Mesenchymal stem cell (in vitro differentiated cells and primary cell): Measurements from ENCODE around the gene RBPJL.

Experiments used
- DNase-seq: peaks from one replicate; pipeline ENCODE4 v3.0.0-alpha.2; 2013
- H2AFZ ChIP-seq: one replicate; pipeline ENCODE4 v1.6.1; 2013; ENCODE audit warnings: low read depth, mild to moderate bottlenecking, control low read depth, inconsistent platforms, low read length, moderate library complexity
- H2AK5ac ChIP-seq: 2 replicates; pipeline ENCODE4 v1.6.1; 2013; ENCODE audit warnings: low read length, moderate library complexity, mild to moderate bottlenecking, inconsistent platforms; ENCODE audit not compliant: severe bottlenecking
- H2BK120ac ChIP-seq: one replicate; pipeline ENCODE4 v1.6.1; 2013; ENCODE audit warnings: low read depth, mild to moderate bottlenecking, inconsistent platforms, low read length, moderate library complexity
- H2BK12ac ChIP-seq, 2 experiments: one replicate each; pipeline ENCODE4 v1.6.1; 2013; ENCODE audit warnings: inconsistent platforms in 2 of 2, low read length in 2 of 2, mild to moderate bottlenecking in 2 of 2, moderate library complexity in 2 of 2, control low read depth in 1 of 2
- H2BK15ac ChIP-seq: one replicate; pipeline ENCODE4 v1.6.1; 2013; ENCODE audit warnings: mild to moderate bottlenecking, low read depth, inconsistent platforms; ENCODE audit not compliant: poor library complexity, severe bottlenecking
- H2BK5ac ChIP-seq: 2 replicates; pipeline ENCODE4 v1.6.1; 2013; ENCODE audit warnings: low read depth, mild to moderate bottlenecking, low read length, control low read depth, inconsistent platforms; ENCODE audit not compliant: poor library complexity, severe bottlenecking
- H3K14ac ChIP-seq, 2 experiments: one replicate each; pipeline ENCODE4 v1.6.1; 2013; ENCODE audit warnings: inconsistent platforms in 2 of 2, low read length in 2 of 2, control low read depth in 1 of 2, mild to moderate bottlenecking in 1 of 2, moderate library complexity in 1 of 2
- H3K18ac ChIP-seq, 2 experiments: one replicate each; pipeline ENCODE4 v1.6.1; 2013; ENCODE audit warnings: inconsistent platforms in 2 of 2, low read length in 2 of 2, control low read depth in 1 of 2, low read depth in 1 of 2, mild to moderate bottlenecking in 1 of 2
- H3K23ac ChIP-seq, 2 experiments: one replicate each; pipeline ENCODE4 v1.6.1; 2013; ENCODE audit warnings: inconsistent platforms in 2 of 2, low read length in 2 of 2, mild to moderate bottlenecking in 2 of 2, moderate library complexity in 2 of 2, control low read depth in 1 of 2
- H3K27ac ChIP-seq: 2 replicates; pipeline ENCODE4 v1.5.1; 2013; ENCODE audit warnings: mild to moderate bottlenecking, moderate library complexity, low read length, control low read depth, inconsistent platforms; ENCODE audit not compliant: poor library complexity, severe bottlenecking
- H3K27me3 ChIP-seq, 2 experiments: 2 replicates each; pipeline versions ENCODE4 v1.6.1 to v1.7.0; 2013; ENCODE audit warnings: low read length in 2 of 2, mild to moderate bottlenecking in 2 of 2, moderate library complexity in 2 of 2, control low read depth in 1 of 2, inconsistent platforms in 1 of 2; ENCODE audit not compliant: control insufficient read depth in 1 of 2, insufficient read depth in 1 of 2
- H3K36me3 ChIP-seq, 2 experiments: 2 replicates each; pipeline versions ENCODE4 v1.6.1 to v1.7.0; 2013; ENCODE audit warnings: low read length in 2 of 2, control low read depth in 1 of 2, inconsistent platforms in 1 of 2, low read depth in 1 of 2, mild to moderate bottlenecking in 1 of 2; ENCODE audit not compliant: insufficient read depth in 2 of 2, control insufficient read depth in 1 of 2
- H3K4ac ChIP-seq, 2 experiments: one replicate each; pipeline ENCODE4 v1.6.1; 2013; ENCODE audit warnings: inconsistent platforms in 2 of 2, low read length in 2 of 2, mild to moderate bottlenecking in 2 of 2, moderate library complexity in 2 of 2, control low read depth in 1 of 2, low read depth in 1 of 2
- H3K4me1 ChIP-seq: 2 replicates; pipeline ENCODE4 v1.6.1; 2013; ENCODE audit warnings: low read depth, low read length, control low read depth; ENCODE audit not compliant: control insufficient read depth, insufficient read depth
- H3K4me2 ChIP-seq: 2 replicates; pipeline ENCODE4 v1.6.1; 2013; ENCODE audit warnings: low read length, mild to moderate bottlenecking, inconsistent platforms; ENCODE audit not compliant: poor library complexity, severe bottlenecking
- H3K4me3 ChIP-seq, 2 experiments: 2 replicates each; pipeline versions ENCODE4 v1.5.1 to v1.7.0; 2013; ENCODE audit warnings: low read length in 2 of 2, mild to moderate bottlenecking in 2 of 2, control low read depth in 1 of 2, low read depth in 1 of 2; ENCODE audit not compliant: insufficient read depth in 1 of 2
- H3K79me1 ChIP-seq: replicated peaks from 2 replicates; pipeline ENCODE4 v1.6.1; 2013; ENCODE audit warnings: mild to moderate bottlenecking, control low read depth, low read length, inconsistent platforms; ENCODE audit not compliant: poor library complexity, severe bottlenecking
- H3K9ac ChIP-seq: 2 replicates; pipeline ENCODE4 v1.7.0; 2013; ENCODE audit warnings: mild to moderate bottlenecking, low read length, moderate library complexity
- H3K9me3 ChIP-seq: 2 replicates; pipeline ENCODE4 v1.7.0; 2013; ENCODE audit warnings: mild to moderate bottlenecking, low read length; ENCODE audit not compliant: control insufficient read depth
- H4K8ac ChIP-seq: one replicate; pipeline ENCODE4 v1.6.1; 2013; ENCODE audit warnings: inconsistent platforms, mild to moderate bottlenecking, low read length, moderate library complexity
- H4K91ac ChIP-seq: one replicate; pipeline ENCODE4 v1.6.1; 2013; ENCODE audit warnings: mild to moderate bottlenecking, low read length, inconsistent platforms
- WGBS: methylation state at CpG from one replicate; pipeline ENCODE4 v1.1.7; 2013; ENCODE audit warnings: mixed read lengths; 5-methylcytosine and 5-hydroxymethylcytosine counted together

The RBPJL gene

DNA sequence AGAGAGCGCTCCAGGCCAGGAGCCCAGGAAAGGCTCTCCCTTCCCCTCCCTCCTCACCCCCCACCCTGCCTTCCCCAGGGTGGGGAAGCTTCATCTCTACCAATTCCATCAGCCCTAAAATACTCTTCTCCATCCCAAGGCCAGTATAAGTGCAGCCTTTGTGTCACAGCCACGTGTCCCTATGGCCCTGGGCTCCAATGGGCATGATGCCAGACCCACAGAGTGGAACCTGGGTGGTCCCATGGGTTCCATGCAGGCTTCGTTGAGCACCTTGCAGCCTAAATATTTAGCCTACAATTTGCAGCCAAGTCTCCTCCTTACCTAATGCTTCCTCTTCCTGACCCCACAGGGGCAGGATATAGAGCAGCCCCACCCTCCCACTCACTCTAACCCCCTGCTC lies 2.4 kb downstream of the RBPJL start:
- H3K4ac ChIP-seq: no peak overlapping the region
- no peak overlapping the region for H3K18ac ChIP-seq
- H2AK5ac ChIP-seq: no peak overlapping the region
- no peak for DNase-seq
- H2AFZ ChIP-seq: no peak overlapping the region
- no peak overlapping the region for H3K4me2 ChIP-seq
- H2BK15ac ChIP-seq: no peak overlapping the region
- H4K91ac ChIP-seq: no peak overlapping the region
- no peak overlapping the region for H3K4me3 ChIP-seq
- H3K27me3 ChIP-seq: peaks cover 0 to 77% of the 10 kb centered on the region in 2 experiments
- WGBS: 71% methylated on average over 3 of the region's 3 CpGs
- no peak overlapping the region for H3K14ac ChIP-seq
- no peak overlapping the region for H4K8ac ChIP-seq
- no peak overlapping the region for H3K9ac ChIP-seq
- no peak overlapping the region for H3K27ac ChIP-seq
- no peak overlapping the region for H2BK12ac ChIP-seq
- H2BK120ac ChIP-seq: no peak overlapping the region
- H3K79me1 ChIP-seq: no peaks in the 10 kb centered on the region
- no peak overlapping the region for H3K23ac ChIP-seq
- H2BK5ac ChIP-seq: no peak overlapping the region
- H3K36me3 ChIP-seq: peaks cover 0 to 6% of the 10 kb centered on the region in 2 experiments
- no peaks in the 10 kb centered on the region for H3K9me3 ChIP-seq
- H3K4me1 ChIP-seq: peaks cover 7% of the 10 kb centered on the region

DNA sequence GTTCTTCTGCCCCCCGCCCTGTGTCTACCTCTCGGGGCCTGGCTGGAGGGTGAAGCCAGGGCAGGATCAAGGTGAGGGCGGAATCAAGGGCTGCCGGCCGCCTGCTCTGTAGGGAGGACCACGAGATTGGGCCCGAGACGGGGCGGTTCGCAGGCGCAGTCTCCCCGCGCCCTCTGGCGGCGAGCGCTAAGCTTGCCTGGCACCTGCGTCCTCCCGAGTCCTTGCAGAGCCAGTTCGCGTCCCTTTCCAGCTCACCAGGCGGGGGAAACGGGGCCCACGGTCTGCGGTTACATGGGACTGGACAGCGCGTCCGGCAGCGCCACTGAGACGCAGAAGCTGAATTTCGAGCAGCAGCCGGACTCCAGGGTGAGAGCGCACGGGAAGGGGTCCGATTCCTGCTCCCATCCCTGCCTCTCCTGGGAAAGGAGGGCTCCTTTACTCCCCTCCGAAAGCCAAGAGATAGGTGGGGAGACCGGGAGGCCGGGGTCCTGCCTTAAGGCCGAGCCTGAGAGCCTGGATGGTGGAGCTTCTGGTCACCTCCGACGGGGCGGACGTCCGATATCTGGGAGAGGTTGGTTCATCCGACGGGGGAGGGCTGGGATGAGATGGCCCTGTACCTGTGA lies 5.1 kb downstream of the RBPJL start:
- H2BK15ac ChIP-seq: no peak overlapping the region
- WGBS: 24% methylated on average over 45 of the region's 45 CpGs
- no peak overlapping the region for H3K4me2 ChIP-seq
- H3K36me3 ChIP-seq: peaks cover 0 to 4% of the 10 kb centered on the region in 2 experiments
- H2AFZ ChIP-seq: no peak overlapping the region
- no peak overlapping the region for H2BK5ac ChIP-seq
- no peak overlapping the region for H4K8ac ChIP-seq
- H3K9ac ChIP-seq: no peak overlapping the region
- no peaks in the 10 kb centered on the region for H3K9me3 ChIP-seq
- no peaks in the 10 kb centered on the region for H3K79me1 ChIP-seq
- H2BK12ac ChIP-seq: no peak overlapping the region
- H3K27me3 ChIP-seq: peaks cover 0 to 75% of the 10 kb centered on the region in 2 experiments
- H4K91ac ChIP-seq: no peak overlapping the region
- H2AK5ac ChIP-seq: no peak overlapping the region
- peaks cover 5% of the 10 kb centered on the region for H3K4me1 ChIP-seq
- H3K23ac ChIP-seq: no peak overlapping the region
- H2BK120ac ChIP-seq: no peak overlapping the region
- H3K4ac ChIP-seq: no peak overlapping the region
- no peak overlapping the region for H3K18ac ChIP-seq
- peak; percentile 50 for DNase-seq
- H3K14ac ChIP-seq: no peak overlapping the region
- no peak overlapping the region for H3K4me3 ChIP-seq
- H3K27ac ChIP-seq: no peak overlapping the region

- Histone ChIP-seq H2AFZ (no peak overlapping the region), H3K36me3 (peaks cover 0 to 4% of the 10 kb centered on the region in 2 experiments), H3K9ac (no peak overlapping the region), H2AK5ac (no peak overlapping the region), H3K4me1 (peaks cover 5% of the 10 kb centered on the region), H3K23ac (no peak overlapping the region), H3K4me3 (no peak overlapping the region), H4K91ac (no peak overlapping the region), H3K27me3 (peaks cover 2 to 76% of the 10 kb centered on the region in 2 experiments), H3K4ac (no peak overlapping the region), H3K18ac (no peak overlapping the region), H3K9me3 (no peaks in the 10 kb centered on the region), H3K4me2 (no peak overlapping the region), H2BK5ac (no peak overlapping the region), H2BK15ac (no peak overlapping the region), H3K79me1 (no peaks in the 10 kb centered on the region), H2BK120ac (no peak overlapping the region), H4K8ac (no peak overlapping the region), H3K27ac (no peak overlapping the region), H2BK12ac (no peak overlapping the region), H3K14ac (no peak overlapping the region)
- DNase-seq: no peak
- WGBS: 57% methylated on average over 21 of the region's 21 CpGs
Measured at GRCh38 chr20:45312241-45312640, 5.6 kb downstream of the RBPJL start.

- WGBS: 93% methylated on average over 8 of the region's 8 CpGs
- DNase-seq: no peak
Measured at GRCh38 chr20:45313065-45313695, 6.5 kb downstream of the RBPJL start.

More at GRCh38 chr20:45313065-45313695, 6.5 kb downstream of the RBPJL start:
- Histone ChIP-seq H4K91ac (no peak overlapping the region), H2BK12ac (no peak overlapping the region), H3K4ac (no peak overlapping the region), H3K9ac (no peak overlapping the region), H3K4me3 (no peak overlapping the region), H3K23ac (no peak overlapping the region), H3K9me3 (no peaks in the 10 kb centered on the region), H3K18ac (no peak overlapping the region), H2BK5ac (no peak overlapping the region), H2BK120ac (no peak overlapping the region), H2BK15ac (no peak overlapping the region), H3K27ac (no peak overlapping the region), H3K4me2 (no peak overlapping the region), H3K14ac (no peak overlapping the region), H2AFZ (no peak overlapping the region), H4K8ac (no peak overlapping the region), H2AK5ac (no peak overlapping the region), H3K79me1 (no peaks in the 10 kb centered on the region), H3K27me3 (peaks cover 10 to 75% of the 10 kb centered on the region in 2 experiments), H3K36me3 (peaks cover 0 to 4% of the 10 kb centered on the region in 2 experiments), H3K4me1 (peaks cover 5% of the 10 kb centered on the region)
